ENCODE measurements around the gene BPIFB6. TPM values are rescaled to one million over a fixed set of nuclear protein-coding genes. Genes with fewer than 3 reads are reported as not detected.

The BPIFB6 gene
- total RNA-seq, 4 donors from 2014 or later: not detected

DNA sequence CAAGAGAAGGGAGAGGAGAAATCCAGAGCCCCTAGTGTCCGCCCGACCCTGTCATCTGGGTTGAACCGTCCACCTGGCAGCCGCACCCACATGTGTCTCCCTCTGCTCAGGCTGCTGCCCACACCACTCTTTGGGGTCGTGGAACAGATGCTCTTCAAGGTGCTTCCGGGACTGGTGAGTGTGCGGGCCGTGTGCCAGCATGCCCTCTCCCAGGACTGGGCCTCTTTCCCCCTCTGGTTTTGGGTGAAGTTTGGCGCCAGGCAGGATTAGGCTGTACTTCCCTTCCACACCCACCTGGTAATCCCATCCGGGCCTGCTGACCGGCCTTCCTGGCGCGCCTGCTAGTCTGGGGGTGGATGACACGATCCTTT is 30.2 kb downstream of the BPIFB6 start:
- Histone ChIP-seq H3K27me3 (peaks cover 4% of the 10 kb centered on the region), H3K27ac (no peak overlapping the region), H3K36me3 (no peaks in the 10 kb centered on the region), H3K9me3 (no peaks in the 10 kb centered on the region), H3K4me3 (no peak overlapping the region), H3K4me1 (no peaks in the 10 kb centered on the region)
- WGBS: 85% methylated on average over 10 of the region's 14 CpGs
- DNase-seq (ENCODE audit: low spot score in 2 of 2): no peak
- TF ChIP-seq POLR2A (IDR thresholded peaks at IDR 0.05) (no peak), EP300 (IDR thresholded peaks at IDR 0.05) (no peak), POLR2AphosphoS5 (IDR thresholded peaks at IDR 0.05) (no peak)
- TF ChIP-seq, protein P1, sequence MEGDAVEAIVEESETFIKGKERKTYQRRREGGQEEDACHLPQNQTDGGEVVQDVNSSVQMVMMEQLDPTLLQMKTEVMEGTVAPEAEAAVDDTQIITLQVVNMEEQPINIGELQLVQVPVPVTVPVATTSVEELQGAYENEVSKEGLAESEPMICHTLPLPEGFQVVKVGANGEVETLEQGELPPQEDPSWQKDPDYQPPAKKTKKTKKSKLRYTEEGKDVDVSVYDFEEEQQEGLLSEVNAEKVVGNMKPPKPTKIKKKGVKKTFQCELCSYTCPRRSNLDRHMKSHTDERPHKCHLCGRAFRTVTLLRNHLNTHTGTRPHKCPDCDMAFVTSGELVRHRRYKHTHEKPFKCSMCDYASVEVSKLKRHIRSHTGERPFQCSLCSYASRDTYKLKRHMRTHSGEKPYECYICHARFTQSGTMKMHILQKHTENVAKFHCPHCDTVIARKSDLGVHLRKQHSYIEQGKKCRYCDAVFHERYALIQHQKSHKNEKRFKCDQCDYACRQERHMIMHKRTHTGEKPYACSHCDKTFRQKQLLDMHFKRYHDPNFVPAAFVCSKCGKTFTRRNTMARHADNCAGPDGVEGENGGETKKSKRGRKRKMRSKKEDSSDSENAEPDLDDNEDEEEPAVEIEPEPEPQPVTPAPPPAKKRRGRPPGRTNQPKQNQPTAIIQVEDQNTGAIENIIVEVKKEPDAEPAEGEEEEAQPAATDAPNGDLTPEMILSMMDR (IDR thresholded peaks at IDR 0.05): no peak

DNA sequence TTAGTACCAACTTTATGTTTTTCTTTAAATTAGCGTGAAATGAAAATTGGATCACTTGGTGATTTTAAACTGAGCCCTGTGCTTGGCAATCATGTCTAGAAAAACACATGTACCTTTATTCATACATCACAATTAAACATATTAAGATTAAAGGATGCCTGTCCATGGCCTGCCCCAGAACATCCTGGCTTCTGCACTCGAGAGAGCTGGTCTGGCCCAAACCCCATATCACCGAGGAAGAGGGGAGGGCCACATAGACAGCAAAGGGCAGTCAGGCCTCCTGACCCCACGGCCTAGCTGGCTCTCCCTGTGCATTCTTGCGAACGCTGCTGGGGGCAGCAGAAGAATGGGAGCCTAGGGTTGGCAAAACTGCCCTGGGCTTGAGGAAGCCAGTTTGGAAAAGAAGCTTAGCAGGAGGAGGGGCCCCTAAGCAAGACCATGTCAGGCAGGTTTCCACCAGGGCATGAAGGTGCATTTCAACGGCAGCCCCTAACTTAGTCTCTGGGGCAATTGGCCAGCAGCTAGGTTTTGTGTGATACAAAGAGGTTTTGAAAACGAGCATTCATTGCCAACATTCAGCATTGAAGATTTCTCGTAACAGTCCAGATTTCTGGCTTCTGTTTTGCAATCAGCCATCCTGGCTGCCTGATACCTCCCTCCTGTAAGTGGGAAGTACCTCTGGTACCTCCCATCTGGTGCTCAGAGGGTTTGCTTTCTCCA is 30.8 kb downstream of the BPIFB6 start:
- no peaks in the 10 kb centered on the region for H3K36me3 ChIP-seq
- H3K27me3 ChIP-seq: peaks cover 4% of the 10 kb centered on the region
- no peak overlapping the region for H3K27ac ChIP-seq
- DNase-seq (ENCODE audit: low spot score in 2 of 2): no peak
- no peak overlapping the region for H3K4me3 ChIP-seq
- 54% methylated on average over 9 of the region's 9 CpGs for WGBS
- no peaks in the 10 kb centered on the region for H3K9me3 ChIP-seq
- no peaks in the 10 kb centered on the region for H3K4me1 ChIP-seq
- TF ChIP-seq POLR2AphosphoS5 (IDR thresholded peaks at IDR 0.05): no peak
- TF ChIP-seq, protein P1 (IDR thresholded peaks at IDR 0.05): no peak
- no peak for TF ChIP-seq EP300 (IDR thresholded peaks at IDR 0.05)
- TF ChIP-seq POLR2A (IDR thresholded peaks at IDR 0.05): no peak

DNA sequence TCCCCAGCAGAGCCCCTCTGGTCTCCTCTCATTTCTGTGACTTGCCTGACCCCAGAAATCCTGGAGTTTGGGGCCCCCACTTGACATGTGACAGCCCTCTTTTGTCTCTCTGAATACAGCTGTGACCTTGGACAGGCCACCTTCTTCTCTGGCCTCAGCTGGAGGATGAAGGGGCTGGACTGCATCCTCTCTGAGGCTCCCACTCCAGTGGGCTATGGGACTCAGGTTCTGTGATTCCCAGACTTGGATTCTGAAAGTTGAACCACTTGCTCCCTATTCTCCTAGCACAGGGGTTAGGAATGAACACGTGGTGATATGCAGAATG is 31.3 kb downstream of the BPIFB6 start:
- H3K27ac ChIP-seq: no peak overlapping the region
- TF ChIP-seq EP300 (IDR thresholded peaks at IDR 0.05) (no peak), POLR2A (IDR thresholded peaks at IDR 0.05) (no peak), POLR2AphosphoS5 (IDR thresholded peaks at IDR 0.05) (no peak)
- 63% methylated on average over 1 of the region's 1 CpG for WGBS
- H3K36me3 ChIP-seq: no peaks in the 10 kb centered on the region
- H3K9me3 ChIP-seq: no peaks in the 10 kb centered on the region
- no peak overlapping the region for H3K4me3 ChIP-seq
- DNase-seq (ENCODE audit: low spot score in 2 of 2): no peak
- H3K4me1 ChIP-seq: no peaks in the 10 kb centered on the region
- peaks cover 4% of the 10 kb centered on the region for H3K27me3 ChIP-seq

DNA sequence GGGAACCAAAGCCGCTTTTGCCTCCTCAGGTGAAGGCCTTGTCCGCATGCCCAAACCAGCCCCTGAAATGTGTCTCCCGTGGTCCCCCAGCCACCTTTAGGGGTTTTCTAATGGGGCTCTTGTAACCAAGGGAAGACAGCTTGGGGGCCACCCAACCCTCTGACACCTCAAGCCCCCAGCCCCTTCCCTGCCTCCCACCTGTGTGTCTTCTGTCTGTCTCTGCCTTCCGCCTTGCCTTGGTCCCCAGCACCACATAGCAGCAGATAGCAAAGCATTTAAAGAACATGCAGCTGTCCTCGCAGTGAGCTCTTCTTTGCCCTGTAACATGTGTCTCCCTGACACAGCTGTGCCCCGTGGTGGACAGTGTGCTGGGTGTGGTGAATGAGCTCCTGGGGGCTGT is 31.8 kb downstream of the BPIFB6 start:
- TF ChIP-seq POLR2A (IDR thresholded peaks at IDR 0.05): no peak
- TF ChIP-seq POLR2AphosphoS5 (IDR thresholded peaks at IDR 0.05): no peak
- TF ChIP-seq, protein P1 (IDR thresholded peaks at IDR 0.05): no peak
- no peak for TF ChIP-seq EP300 (IDR thresholded peaks at IDR 0.05)
- H3K4me3 ChIP-seq: no peak overlapping the region
- no peak overlapping the region for H3K27ac ChIP-seq
- peaks cover 4% of the 10 kb centered on the region for H3K27me3 ChIP-seq
- no peaks in the 10 kb centered on the region for H3K4me1 ChIP-seq
- no peak for DNase-seq (ENCODE audit: low spot score in 2 of 2)
- H3K36me3 ChIP-seq: no peaks in the 10 kb centered on the region
- no peaks in the 10 kb centered on the region for H3K9me3 ChIP-seq
- WGBS: 80% methylated on average over 6 of the region's 6 CpGs

DNA sequence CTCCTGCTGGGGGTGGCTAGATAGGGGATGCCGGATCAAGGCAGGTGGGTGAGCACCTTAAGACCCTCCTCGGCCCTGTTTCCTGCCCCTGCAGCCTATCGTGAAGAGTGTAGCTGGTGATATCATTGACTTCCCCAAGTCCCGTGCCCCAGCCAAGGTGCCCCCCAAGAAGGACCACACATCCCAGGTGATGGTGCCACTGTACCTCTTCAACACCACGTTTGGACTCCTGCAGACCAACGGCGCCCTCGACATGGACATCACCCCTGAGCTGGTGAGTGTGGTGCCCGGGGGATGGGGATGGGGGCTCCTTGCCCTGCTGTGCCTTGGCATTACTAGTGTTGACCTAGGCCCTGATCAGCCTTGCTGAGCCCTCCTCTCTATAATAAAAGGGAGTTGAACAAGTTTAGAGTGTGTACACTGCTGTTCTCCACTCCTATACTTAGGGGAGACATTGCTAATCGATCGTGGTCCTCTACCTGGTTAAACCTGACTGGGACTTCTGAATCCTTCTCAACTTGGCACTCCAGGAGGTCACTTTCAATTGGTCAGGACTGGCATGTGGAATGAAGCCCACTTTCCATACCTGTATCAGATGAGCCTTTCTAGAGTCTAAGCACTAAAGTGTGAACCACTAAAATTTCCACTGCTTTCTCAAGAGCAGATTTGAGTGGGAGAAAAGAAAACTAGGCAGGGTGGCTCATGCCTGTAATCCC is 33.3 kb downstream of the BPIFB6 start:
- no peak overlapping the region for H3K4me3 ChIP-seq
- H3K9me3 ChIP-seq: no peaks in the 10 kb centered on the region
- 89% methylated on average over 10 of the region's 11 CpGs for WGBS
- peaks cover under 1% of the 10 kb centered on the region for H3K27me3 ChIP-seq
- H3K4me1 ChIP-seq: no peaks in the 10 kb centered on the region
- TF ChIP-seq EP300 (IDR thresholded peaks at IDR 0.05): no peak
- TF ChIP-seq, protein P1 (IDR thresholded peaks at IDR 0.05): no peak
- TF ChIP-seq POLR2AphosphoS5 (IDR thresholded peaks at IDR 0.05): no peak
- TF ChIP-seq POLR2A (IDR thresholded peaks at IDR 0.05): no peak
- no peak for DNase-seq (ENCODE audit: low spot score in 2 of 2)
- H3K27ac ChIP-seq: no peak overlapping the region
- H3K36me3 ChIP-seq: no peaks in the 10 kb centered on the region
